GM21367 (cell line): ENCODE measurements around the gene MORC2.

Experiments
- ATAC-seq: cut with Tn5 transposase; IDR thresholded peaks from one replicate; pipeline ENCODE4 v1.9.1; 2021; ENCODE audit not compliant: unreplicated experiment

Gene MORC2

DNA sequence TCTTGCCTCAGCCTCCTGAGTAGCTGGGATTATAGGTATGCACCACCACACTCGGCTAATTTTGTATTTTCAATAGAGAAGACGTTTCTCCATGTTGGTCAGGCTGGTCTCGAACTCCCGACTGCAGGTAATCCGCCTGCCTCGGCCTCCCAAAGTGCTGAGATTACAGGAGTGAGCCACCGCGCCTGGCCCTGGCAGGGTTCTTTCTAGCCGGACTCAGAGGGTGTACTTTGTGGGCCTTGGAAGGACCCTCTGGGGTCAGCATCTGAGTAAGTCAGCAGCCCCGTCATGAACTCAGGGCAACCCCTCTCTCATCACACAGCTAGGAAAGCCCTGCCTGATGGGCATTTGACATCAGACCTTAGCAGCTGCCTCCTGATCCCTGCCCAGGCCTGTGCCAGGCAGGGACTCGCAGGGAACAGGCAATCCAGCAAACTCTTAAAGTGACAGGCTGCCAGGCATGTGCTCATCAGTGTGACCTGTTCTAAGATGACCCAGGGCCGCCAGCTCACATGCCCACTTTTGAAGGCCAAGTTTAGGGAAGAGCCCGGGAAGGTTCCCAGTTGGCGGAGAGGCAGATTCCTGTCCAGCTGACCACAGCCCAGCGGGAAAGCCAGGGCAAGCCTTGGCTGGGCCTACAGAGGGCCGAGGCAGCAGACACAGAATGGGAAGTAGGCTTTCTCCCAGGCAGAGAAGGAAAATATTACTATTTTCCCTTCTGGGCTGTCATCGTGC lies 92.9 kb downstream of the MORC2 start:
- ATAC-seq: no peak
